Measurements from ENCODE around the gene JCHAIN. TPM values are rescaled to one million over a fixed set of nuclear protein-coding genes. Genes with fewer than 3 reads are reported as not detected.
A peak's percentile ranks its signal among the peaks of the same experiment; 100 is the strongest.

The JCHAIN gene
- total and polyA plus RNA-seq, 2 of the 13 experiments (the other 11 are each of a cell fraction or from before 2014, with no cell fraction given) = not detected

DNA sequence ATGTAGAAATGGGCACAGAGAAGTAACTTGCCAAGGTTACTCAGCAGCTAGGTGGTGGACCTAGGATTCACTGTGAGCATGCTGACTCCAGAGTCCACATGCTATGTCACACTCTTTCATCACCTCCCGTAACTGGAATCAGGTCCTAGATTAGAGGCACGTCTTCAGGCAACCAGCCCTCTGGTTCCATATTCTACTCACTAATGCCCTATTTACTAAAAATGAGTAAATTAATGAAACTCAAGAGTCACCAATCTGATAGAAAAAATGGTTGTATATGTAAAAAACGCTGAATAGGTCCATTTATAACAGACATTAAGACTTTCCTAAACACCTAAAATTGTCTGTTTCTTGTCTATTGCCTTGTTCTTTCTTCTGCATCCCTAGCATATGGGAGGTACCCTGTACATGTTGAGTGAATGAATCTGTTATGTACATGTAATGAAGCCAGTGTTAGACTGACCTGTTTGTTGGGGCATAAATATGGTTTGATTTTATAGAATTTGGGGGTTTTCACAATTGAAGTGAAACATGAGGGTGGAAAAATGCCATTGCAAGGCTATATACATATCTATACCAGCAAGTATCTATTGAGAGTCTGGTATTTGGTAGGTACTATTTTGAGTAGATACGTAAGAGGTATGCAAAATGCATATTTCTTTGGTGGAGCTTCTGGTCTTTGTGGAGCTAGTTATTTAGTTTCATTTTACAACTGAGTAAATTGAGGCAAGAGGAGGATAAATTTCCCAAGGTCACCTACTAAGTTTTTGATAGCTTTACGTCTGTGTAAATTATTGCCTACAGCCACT is 48.0 kb upstream of the JCHAIN start (continued):
- TF ChIP-seq, protein P1, sequence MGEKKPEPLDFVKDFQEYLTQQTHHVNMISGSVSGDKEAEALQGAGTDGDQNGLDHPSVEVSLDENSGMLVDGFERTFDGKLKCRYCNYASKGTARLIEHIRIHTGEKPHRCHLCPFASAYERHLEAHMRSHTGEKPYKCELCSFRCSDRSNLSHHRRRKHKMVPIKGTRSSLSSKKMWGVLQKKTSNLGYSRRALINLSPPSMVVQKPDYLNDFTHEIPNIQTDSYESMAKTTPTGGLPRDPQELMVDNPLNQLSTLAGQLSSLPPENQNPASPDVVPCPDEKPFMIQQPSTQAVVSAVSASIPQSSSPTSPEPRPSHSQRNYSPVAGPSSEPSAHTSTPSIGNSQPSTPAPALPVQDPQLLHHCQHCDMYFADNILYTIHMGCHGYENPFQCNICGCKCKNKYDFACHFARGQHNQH (CRISPR knock-in tag; IDR thresholded peaks at IDR 0.05) = peak; percentile 59; the same call in 1 of the 2 replicates
- TF ChIP-seq ZFYVE20 (CRISPR knock-in tag; IDR thresholded peaks at IDR 0.05; ENCODE audit: borderline replicate concordance, low read depth) (no peak), KAT2B (IDR thresholded peaks at IDR 0.05; ENCODE audit: borderline replicate concordance, low read depth, low read length) (no peak), SMAD1 (CRISPR knock-in tag; IDR thresholded peaks at IDR 0.05; ENCODE audit: borderline replicate concordance, low read depth) (no peak), ATF1 (CRISPR knock-in tag; IDR thresholded peaks at IDR 0.05) (no peak), FOXA3 (CRISPR knock-in tag; IDR thresholded peaks at IDR 0.05) (peak; percentile 66; the same call in 1 of the 2 replicates), GTF3A (CRISPR knock-in tag; conservative IDR thresholded peaks at IDR 0.05) (no peak), ZNF768 (CRISPR knock-in tag; IDR thresholded peaks at IDR 0.05) (no peak)
- TF ChIP-seq, protein P2, sequence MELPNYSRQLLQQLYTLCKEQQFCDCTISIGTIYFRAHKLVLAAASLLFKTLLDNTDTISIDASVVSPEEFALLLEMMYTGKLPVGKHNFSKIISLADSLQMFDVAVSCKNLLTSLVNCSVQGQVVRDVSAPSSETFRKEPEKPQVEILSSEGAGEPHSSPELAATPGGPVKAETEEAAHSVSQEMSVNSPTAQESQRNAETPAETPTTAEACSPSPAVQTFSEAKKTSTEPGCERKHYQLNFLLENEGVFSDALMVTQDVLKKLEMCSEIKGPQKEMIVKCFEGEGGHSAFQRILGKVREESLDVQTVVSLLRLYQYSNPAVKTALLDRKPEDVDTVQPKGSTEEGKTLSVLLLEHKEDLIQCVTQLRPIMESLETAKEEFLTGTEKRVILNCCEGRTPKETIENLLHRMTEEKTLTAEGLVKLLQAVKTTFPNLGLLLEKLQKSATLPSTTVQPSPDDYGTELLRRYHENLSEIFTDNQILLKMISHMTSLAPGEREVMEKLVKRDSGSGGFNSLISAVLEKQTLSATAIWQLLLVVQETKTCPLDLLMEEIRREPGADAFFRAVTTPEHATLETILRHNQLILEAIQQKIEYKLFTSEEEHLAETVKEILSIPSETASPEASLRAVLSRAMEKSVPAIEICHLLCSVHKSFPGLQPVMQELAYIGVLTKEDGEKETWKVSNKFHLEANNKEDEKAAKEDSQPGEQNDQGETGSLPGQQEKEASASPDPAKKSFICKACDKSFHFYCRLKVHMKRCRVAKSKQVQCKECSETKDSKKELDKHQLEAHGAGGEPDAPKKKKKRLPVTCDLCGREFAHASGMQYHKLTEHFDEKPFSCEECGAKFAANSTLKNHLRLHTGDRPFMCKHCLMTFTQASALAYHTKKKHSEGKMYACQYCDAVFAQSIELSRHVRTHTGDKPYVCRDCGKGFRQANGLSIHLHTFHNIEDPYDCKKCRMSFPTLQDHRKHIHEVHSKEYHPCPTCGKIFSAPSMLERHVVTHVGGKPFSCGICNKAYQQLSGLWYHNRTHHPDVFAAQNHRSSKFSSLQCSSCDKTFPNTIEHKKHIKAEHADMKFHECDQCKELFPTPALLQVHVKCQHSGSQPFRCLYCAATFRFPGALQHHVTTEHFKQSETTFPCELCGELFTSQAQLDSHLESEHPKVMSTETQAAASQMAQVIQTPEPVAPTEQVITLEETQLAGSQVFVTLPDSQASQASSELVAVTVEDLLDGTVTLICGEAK (IDR thresholded peaks at IDR 0.05) = no peak
- TF ChIP-seq, protein P2 (CRISPR knock-in tag; IDR thresholded peaks at IDR 0.05) = no peak
- TF ChIP-seq, protein P3, sequence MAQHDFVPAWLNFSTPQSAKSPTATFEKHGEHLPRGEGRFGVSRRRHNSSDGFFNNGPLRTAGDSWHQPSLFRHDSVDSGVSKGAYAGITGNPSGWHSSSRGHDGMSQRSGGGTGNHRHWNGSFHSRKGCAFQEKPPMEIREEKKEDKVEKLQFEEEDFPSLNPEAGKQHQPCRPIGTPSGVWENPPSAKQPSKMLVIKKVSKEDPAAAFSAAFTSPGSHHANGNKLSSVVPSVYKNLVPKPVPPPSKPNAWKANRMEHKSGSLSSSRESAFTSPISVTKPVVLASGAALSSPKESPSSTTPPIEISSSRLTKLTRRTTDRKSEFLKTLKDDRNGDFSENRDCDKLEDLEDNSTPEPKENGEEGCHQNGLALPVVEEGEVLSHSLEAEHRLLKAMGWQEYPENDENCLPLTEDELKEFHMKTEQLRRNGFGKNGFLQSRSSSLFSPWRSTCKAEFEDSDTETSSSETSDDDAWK (CRISPR knock-in tag; IDR thresholded peaks at IDR 0.05) = no peak
- TF ChIP-seq, protein P4, sequence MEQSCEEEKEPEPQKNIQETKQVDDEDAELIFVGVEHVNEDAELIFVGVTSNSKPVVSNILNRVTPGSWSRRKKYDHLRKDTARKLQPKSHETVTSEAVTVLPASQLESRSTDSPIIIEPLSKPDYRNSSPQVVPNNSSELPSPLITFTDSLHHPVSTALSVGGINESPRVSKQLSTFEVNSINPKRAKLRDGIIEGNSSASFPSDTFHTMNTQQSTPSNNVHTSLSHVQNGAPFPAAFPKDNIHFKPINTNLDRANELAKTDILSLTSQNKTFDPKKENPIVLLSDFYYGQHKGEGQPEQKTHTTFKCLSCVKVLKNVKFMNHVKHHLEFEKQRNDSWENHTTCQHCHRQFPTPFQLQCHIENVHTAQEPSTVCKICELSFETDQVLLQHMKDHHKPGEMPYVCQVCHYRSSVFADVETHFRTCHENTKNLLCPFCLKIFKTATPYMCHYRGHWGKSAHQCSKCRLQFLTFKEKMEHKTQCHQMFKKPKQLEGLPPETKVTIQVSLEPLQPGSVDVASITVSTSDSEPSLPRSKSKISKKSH (CRISPR knock-in tag; IDR thresholded peaks at IDR 0.05; ENCODE audit: borderline replicate concordance) = no peak
- TF ChIP-seq, protein P5, sequence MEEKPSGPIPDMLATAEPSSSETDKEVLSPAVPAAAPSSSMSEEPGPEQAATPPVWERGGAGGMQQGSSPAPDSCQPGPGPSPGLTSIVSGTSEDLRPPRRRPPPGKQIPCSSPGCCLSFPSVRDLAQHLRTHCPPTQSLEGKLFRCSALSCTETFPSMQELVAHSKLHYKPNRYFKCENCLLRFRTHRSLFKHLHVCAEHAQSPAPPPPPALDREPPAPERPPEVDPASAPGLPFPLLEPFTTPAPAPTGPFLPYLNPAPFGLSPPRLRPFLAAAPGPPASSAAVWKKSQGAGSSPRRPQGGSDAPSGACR (CRISPR knock-in tag; IDR thresholded peaks at IDR 0.05) = no peak
